ENCODE results near the gene IL24.

DNA sequence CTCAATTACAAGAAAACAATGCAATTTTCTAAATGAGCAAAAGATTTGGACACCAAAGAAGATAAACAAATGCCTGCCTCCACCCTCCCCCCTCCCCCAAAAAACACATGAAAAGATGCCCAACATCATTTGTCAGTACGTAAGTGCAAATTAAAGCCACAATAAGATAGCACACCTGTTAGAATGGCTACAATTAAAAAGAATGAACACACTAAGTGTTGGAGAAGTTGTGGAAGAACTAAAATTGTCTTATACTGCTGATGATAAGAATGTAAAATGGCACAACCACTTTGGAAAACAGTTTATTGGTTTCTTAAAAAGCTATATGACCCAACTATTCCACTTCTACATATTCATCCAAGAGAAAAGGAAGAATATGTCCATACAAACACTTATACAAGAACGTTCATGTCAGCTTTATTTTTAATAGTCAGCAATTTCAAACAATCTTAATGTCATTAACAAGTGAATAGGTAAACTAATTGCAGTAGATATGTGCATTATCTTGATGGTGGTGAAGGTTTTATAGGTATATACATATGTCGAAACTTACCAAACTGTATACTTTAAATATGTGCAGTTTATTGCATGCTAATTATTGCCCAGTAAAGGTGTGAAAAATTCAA is 21.4 kb upstream of the IL24 start:
- TF ChIP-seq, protein P1, sequence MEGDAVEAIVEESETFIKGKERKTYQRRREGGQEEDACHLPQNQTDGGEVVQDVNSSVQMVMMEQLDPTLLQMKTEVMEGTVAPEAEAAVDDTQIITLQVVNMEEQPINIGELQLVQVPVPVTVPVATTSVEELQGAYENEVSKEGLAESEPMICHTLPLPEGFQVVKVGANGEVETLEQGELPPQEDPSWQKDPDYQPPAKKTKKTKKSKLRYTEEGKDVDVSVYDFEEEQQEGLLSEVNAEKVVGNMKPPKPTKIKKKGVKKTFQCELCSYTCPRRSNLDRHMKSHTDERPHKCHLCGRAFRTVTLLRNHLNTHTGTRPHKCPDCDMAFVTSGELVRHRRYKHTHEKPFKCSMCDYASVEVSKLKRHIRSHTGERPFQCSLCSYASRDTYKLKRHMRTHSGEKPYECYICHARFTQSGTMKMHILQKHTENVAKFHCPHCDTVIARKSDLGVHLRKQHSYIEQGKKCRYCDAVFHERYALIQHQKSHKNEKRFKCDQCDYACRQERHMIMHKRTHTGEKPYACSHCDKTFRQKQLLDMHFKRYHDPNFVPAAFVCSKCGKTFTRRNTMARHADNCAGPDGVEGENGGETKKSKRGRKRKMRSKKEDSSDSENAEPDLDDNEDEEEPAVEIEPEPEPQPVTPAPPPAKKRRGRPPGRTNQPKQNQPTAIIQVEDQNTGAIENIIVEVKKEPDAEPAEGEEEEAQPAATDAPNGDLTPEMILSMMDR (conservative IDR thresholded peaks at IDR 0.05), result no peak
- no peak for TF ChIP-seq ZFX (IDR thresholded peaks at IDR 0.05)
